ENCODE measurements around the gene EPN3.

Gene EPN3

GRCh38 chr17:50508573-50509460, 23.7 kb upstream of the EPN3 start:
- intact Hi-C loops (cut with DNase I): no loop called here
- DNase-seq: peak in 1 of 10 donors; percentile 63

DNA sequence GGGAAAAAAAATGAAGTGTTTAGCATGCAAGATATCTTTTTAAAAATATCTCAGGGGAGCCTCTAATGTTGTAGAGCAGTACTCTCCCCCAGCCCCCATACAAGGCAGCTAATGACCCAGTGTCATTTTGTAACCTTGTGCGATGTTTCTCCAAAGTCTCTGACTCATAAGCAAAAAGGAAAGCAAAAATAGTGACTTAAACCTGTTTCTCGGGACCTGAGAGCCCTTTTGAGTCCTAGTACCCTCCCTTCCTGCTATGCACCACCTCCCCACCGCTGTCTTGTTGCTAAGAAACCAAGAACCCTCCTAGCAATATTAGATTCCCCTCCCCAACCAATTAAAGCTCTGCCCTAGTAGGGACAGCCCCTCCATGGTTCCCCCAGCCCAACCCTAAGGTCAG, 21.5 kb upstream of the EPN3 start:
- DNase-seq: no peak
- intact Hi-C loops (cut with DNase I): no loop called here

DNA sequence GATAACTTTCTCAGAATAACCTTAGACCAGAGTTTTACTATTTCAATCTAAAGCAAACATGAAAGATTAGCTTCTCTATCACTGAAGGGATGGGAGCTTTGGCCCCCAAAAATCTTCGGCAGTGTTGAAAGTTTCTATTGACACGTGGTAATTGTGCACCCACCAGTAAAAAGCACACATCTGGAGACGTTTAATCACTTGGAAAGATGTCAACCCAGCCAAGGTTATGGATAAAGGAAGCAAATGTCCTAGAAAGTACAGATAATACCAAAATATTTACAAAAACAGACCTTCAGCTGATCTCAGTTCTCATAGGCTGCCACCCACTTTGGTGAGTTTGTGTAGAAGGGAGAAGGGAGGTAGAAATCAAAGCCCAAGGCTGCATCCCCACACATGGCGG, 19.0 kb upstream of the EPN3 start:
- no peak for DNase-seq
- intact Hi-C loops (cut with DNase I): no loop called here

DNA sequence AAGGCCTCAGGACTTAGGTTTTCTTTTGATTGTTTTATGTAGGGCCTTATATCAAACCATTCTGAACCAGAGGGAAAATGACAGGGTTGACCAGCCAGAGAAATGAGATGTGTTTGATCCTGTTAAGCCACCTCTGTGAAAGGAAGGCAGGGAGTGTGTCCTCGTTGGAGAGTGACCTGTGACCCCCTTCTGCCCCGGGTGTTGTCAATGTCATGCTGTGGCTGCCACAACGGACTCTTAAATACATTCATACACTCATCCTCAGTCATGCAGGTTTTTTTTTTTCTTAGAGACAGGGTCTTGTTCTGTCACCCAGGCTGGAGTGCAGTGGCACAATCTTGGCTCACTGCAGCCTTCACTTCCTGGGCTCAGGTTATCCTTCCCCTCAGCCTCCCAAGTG, 18.1 kb upstream of the EPN3 start:
- intact Hi-C loops (cut with DNase I): no loop called here
- peak in 1 of 10 donors; percentile 27 for DNase-seq

- intact Hi-C loops (cut with DNase I): no loop called here
- DNase-seq: peak in 3 of 10 donors; percentile 21 to 67 (median 32)
Observed at GRCh38 chr17:50514936-50515702, 17.4 kb upstream of the EPN3 start.

GRCh38 chr17:50517011-50517410, 15.5 kb upstream of the EPN3 start:
- no peak for DNase-seq
- intact Hi-C loops (cut with DNase I): no loop called here

DNA sequence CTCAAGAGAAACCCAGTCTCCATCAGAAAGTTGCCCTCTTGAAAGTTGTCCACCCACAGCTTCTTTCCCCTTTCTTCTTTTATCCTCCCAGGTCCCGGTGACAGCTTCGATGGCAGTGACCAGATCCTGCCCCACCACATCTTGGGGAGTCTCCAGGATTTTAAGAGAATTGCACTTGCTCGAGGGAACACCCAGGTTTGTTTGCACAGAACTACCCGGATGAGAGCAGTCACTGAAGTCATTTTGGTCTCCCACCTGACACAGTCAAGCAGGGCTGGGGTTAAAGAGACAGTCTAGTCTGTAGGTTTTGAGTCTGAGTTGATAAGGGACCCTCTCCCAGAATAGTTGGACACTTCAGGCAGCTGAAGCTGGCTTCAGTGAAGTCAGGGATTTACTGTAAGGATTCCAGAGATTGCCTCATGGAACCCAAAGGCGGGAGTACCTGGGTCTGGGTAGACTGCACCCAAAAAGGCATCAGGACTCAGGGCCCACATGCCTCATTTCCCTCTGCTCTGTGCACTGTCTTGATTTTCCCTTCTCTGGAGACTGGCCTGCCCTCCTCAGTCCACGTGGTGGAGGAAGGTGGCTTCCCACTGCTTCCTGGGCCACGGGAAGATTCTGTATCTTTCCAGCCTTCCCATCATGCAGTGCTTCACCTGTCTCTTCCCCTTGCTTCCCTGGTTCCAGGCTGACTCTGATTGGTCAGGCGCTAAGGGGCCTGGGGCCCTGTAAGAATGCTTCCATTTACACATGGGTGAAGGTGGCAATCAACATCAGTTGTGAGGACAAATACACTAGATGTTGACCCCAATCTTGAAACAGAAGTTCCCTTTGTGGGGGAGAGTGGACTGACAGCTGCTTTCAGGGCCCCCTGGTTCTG, 14.8 kb upstream of the EPN3 start:
- intact Hi-C loops (cut with DNase I): no loop called here
- peak in 1 of 10 donors; percentile 31 for DNase-seq

- peak in 1 of 10 donors; percentile 42 for DNase-seq
- intact Hi-C loops (cut with DNase I): no loop called here
Observed at GRCh38 chr17:50518384-50519023, 14.0 kb upstream of the EPN3 start.

- DNase-seq: no peak
- intact Hi-C loops (cut with DNase I): no loop called here
Observed at GRCh38 chr17:50519141-50519834, 13.2 kb upstream of the EPN3 start.

DNA sequence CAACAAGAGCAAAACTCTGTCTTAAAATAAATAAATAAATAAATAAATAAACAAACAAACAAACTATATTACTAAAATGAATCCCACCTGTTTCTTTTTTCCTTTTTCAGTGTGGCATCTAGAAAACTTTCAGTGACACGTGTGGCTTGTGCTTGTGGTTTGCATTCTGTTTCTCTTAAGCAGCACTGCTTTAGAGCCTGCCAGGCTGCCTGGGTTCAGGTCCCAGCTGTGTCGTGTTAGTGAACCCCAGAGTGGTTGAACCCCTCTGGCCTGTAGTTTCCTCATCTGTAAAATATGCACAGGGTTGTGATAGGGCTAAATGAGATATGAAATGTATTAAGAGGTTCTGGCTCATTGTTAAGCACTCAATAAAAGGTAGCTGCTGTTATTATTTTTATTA, 12.1 kb upstream of the EPN3 start:
- no peak for DNase-seq
- intact Hi-C loops (cut with DNase I): no loop called here

DNA sequence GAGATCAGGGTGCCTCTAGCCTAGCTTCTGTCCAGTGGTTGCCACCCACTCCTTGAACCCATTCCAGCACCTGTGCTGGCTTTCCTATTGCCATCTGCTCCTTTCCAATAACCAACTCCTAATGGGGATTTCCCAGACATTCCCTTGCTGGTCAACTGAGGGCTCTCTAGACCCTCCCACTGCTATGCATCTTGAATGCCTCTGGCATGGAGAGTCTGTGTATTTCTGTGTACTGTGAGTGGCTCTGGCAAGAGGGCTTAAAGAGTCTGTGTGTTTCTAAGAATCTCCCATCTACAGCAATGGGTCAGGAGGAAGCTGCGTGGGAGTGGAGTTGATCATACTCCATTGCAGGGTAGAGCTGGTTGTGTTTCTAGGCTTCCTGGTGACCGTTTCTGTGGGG, 11.0 kb upstream of the EPN3 start:
- intact Hi-C loops (cut with DNase I): no loop called here
- no peak for DNase-seq

DNA sequence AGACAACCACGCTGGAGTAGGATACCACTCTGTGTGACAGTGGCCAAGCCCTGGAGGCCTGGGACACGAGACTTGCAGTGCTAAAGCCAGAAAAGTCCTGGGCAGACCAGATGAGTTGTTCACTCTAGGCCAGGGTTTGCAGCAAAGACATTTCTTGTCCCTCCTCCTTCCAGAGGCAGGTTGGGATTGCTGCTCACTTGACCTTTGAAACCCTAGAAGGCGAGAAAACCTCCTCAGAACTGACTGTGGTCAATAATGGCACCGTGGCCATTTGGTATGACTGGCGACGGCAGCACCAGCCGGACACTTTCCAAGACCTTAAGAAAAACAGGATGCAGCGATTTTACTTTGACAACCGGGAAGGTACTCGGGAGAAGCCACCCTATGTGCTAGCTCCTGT, 9.8 kb upstream of the EPN3 start:
- no peak for DNase-seq
- intact Hi-C loops (cut with DNase I): no loop called here

- DNase-seq: no peak
Observed at GRCh38 chr17:50523208-50523607, 9.3 kb upstream of the EPN3 start.

DNA sequence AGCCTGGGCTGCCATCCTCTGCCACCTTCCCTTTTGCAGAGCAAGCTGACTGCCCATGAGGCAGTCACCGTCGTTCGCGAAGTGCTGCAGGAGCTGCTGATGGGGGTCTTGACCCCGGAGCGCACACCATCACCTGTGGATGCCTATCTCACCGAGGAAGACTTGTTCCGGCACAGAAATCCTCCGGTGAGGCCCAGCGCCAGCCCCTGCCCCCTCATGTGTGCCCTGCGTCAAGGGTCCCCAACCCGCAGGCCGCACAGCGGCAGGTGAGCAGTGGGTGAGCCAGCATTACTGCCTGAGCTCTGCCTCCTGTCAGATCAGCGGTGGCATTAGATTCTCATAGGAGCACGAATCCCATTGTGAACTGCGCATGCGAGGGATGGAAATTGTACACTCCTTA, 7.7 kb upstream of the EPN3 start:
- DNase-seq: no peak

More at GRCh38 chr17:50523208-50523607, 9.3 kb upstream of the EPN3 start:
- intact Hi-C loops (cut with DNase I): no loop called here

GRCh38 chr17:50527155-50527762, 5.3 kb upstream of the EPN3 start:
- intact Hi-C loops (cut with DNase I): no loop called here
- no peak for DNase-seq

More for the DNA sequence above, 7.7 kb upstream of the EPN3 start:
- intact Hi-C loops (cut with DNase I): no loop called here

DNA sequence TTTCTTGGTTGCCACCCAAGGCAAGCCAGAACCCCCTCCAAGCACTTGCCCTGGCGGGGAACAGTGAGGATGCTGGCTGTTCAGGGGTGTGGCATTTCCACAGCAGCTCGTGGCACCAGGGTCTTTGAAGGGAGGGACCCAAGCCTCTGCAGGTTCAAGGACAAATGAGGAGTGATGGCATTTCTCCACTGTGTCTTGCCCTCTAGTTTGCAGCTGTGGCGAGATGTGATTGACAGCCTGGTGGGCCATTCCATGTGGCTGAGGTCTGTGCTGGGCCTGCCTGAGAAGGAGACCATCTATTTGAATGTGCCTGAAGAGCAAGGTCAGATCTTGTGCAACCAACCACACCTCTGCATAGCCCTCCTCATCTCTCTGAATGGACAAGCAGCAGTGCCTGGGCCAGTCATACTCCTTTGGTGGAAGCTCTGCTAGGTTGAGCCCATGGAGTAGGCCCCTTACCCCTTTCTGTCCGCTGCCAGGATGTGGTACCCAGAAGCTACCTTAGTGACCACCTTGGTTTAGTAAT, 4.5 kb upstream of the EPN3 start:
- intact Hi-C loops (cut with DNase I): no loop called here
- DNase-seq: no peak

GRCh38 chr17:50529849-50530248, 2.7 kb upstream of the EPN3 start:
- no peak for DNase-seq
- intact Hi-C loops (cut with DNase I): no loop called here

DNA sequence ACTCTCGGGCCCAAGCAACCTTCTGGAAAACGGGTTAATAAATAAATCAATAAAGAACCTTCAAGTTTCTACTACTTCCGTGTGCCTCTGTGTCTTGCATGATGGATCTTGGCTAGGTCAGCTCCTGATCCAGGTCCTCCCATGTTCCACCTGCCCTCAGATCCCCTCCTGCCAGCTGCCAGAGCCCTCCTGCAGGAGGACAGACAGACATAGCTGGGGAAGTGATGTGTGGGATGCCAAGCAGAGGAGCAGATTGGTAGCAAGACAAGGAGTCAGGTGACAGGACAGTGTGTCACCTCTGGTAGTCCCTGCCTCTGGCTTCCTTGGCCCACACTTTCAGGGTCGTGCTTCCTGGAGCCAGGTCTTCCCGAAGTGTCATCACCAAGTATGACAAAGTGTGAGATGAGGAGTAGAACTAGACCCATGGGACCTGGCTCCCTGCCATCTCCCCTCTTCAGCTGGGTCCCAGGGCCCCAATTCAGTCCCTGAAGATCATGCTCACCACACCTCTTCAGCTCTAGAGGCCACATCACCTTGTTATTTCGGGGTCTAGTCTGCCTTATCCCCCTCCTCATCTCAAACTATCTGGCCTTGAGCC, 1.0 kb upstream of the EPN3 start:
- no peak for DNase-seq
- intact Hi-C loops (cut with DNase I): no loop called here

GRCh38 chr17:50533185-50533584, 650 bp downstream of the EPN3 start:
- intact Hi-C loops (cut with DNase I): no loop called here

More at GRCh38 chr17:50533185-50533584, 650 bp downstream of the EPN3 start:
- no peak for DNase-seq

Data from posterior cingulate gyrus (tissue), 11 donors.